ENCODE data around the gene ATP8B3. TPM values are rescaled to one million over a fixed set of nuclear protein-coding genes. Genes with fewer than 3 reads are reported as not detected.

Gene ATP8B3
- total RNA-seq, 1 donor = 0.86 TPM

DNA sequence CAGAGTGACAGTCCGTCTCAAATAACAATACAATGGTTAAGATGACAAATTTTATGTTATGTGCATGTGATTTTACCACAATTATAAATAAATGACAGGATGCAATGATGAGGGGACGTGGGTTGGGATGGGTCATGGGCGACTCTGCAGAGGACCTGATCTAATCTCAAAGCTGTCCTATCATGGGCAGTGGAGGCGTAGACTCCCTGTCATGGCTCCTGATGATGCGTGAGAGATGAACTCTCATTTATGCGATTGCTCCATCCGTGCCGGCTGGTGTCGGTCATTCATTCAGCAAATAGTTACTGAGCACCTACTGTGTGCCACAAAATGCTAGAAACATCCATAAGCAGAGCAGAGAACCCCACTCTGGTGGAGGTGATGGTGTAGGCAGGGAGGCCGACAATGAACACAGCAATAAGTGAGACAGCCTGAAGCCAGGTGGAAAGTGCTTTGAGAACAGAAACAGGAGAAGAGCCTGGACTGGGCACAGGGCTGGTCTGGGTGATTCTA lies 37.9 kb upstream of the ATP8B3 start:
- TF ChIP-seq, protein P1, sequence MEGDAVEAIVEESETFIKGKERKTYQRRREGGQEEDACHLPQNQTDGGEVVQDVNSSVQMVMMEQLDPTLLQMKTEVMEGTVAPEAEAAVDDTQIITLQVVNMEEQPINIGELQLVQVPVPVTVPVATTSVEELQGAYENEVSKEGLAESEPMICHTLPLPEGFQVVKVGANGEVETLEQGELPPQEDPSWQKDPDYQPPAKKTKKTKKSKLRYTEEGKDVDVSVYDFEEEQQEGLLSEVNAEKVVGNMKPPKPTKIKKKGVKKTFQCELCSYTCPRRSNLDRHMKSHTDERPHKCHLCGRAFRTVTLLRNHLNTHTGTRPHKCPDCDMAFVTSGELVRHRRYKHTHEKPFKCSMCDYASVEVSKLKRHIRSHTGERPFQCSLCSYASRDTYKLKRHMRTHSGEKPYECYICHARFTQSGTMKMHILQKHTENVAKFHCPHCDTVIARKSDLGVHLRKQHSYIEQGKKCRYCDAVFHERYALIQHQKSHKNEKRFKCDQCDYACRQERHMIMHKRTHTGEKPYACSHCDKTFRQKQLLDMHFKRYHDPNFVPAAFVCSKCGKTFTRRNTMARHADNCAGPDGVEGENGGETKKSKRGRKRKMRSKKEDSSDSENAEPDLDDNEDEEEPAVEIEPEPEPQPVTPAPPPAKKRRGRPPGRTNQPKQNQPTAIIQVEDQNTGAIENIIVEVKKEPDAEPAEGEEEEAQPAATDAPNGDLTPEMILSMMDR (IDR thresholded peaks at IDR 0.05; ENCODE audit: insufficient read depth, low read depth, low read length) = no peak
- H3K4me3 ChIP-seq (ENCODE audit: low read depth, low read length) = no peak overlapping the region
- DNase-seq (ENCODE audit: low read depth) = no peak

DNA sequence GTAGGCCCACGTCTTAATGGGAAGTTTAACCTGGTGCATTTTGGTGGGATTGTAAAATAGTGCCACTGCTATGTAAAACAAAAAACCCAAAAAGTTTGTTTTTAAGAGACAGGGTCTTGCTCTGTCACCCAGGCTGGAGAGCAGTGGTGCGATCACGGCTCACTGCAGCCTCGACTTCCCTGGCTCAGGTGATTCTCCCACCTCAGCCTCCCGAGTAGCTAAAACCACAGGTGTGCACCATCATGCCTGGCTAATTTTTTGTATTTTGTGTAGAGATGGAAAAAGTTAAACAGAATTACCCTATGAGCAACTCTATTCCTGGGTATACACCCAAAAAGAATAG lies 37.0 kb upstream of the ATP8B3 start:
- TF ChIP-seq, protein P1 (IDR thresholded peaks at IDR 0.05; ENCODE audit: insufficient read depth, low read depth, low read length) = no peak
- no peak overlapping the region for H3K4me3 ChIP-seq (ENCODE audit: low read depth, low read length)
- no peak for DNase-seq (ENCODE audit: low read depth)

DNA sequence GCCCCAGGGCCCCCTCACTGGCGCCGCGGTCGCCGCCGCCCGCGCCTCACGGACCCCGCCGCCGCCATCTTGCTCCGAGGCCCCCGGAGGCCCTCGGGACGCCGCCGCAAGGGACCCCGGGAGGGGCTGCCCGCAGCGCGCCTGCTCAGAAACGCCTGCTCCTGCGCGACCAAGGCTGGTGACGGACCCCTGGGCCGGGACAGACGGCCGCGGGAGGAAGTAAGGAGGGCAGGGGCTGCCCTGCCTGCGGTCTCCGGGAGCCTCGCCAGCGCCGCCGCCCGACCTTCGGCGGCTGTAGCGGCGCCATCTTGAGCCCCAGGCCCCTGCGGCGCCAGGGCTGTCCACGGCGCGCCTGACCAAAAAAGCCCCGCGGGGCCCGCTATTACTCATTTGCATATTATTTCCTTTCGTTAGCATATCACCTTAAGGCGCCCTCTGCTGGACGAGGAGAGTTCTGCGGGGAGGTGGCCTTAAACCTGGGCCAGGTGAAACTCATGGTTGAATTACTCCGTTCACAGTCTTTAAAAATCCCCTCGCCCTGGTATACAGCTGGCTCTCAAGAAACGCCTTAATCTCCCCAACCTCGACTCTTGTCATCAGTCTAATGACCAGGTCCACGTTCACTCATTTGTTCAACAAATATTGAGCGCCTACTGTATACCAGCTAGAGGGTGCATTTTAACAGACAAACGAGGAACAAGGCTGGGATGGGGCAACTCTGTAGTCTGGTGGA lies 36.5 kb upstream of the ATP8B3 start, which contains the start of gene REXO1:
REXO1 (minus strand) TSS at position 85 of the 733 bp plus-strand sequence. CDS start 125 bp downstream, outside the sequence.
- TF ChIP-seq, protein P1 (IDR thresholded peaks at IDR 0.05; ENCODE audit: insufficient read depth, low read depth, low read length) = peak; percentile 87
- H3K4me3 ChIP-seq (ENCODE audit: low read depth, low read length) = peak within 1 kb of the TSS; percentile 94

DNA sequence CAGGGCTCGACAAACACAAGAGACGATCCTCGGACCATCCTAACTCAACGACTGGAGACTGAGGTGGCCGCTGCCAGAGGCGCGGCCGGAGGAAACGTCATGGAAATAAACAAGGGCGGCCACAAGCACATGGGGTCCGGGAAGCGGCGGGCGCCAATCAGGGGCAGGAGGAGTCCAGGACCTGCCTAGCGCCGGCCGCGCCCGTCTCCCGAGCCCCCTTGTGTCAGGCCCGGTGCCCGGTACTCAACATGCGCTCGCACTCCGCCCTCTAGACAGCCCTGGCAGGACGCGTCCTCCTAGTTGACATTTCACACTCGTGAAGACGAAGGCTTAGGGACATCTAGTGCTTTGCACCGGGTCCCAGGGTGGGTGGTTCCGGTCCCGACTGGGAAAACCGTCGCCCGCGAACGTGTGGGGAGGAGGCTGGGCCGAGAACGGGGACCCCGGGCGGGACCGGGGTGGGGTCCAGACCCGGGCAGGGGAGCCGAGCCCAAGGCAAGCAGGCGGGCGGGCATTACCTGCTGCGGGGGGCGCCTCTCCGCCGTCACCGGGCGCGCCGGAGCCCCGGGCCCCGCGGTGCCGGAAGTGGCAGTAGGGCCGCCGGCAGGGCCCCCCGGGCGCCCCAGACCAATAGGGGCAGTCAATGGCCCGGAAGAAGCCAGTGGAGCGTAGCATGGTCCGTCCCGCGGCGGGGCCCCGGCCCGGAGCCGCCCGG lies 35.8 kb upstream of the ATP8B3 start:
- TF ChIP-seq, protein P1 (IDR thresholded peaks at IDR 0.05; ENCODE audit: insufficient read depth, low read depth, low read length) = no peak
- peak; percentile 77 for DNase-seq (ENCODE audit: low read depth)

More for the DNA sequence above, 36.5 kb upstream of the ATP8B3 start, which contains the start of gene REXO1:
- peak; percentile 96 for DNase-seq (ENCODE audit: low read depth)

DNA sequence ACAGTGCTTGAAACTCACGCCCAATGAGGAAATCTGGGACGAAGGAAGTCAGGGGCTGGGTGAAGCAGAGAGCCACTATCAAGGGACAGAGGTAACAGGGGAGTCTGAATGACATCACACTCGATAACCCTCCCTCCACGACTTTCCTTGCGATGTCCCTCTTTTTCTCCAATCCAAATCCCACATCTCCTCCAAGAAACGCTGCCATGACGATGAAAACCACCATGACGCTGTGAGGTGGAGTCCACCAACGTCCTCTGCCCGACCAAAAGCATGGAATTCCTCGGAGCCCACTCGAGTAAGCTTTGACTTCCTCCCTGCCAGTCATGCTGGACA lies 35.2 kb upstream of the ATP8B3 start:
- TF ChIP-seq, protein P1 (IDR thresholded peaks at IDR 0.05; ENCODE audit: insufficient read depth, low read depth, low read length) = no peak
- no peak for DNase-seq (ENCODE audit: low read depth)
- H3K4me3 ChIP-seq (ENCODE audit: low read depth, low read length) = peak overlapping the region; percentile 94

More for the DNA sequence above, 35.8 kb upstream of the ATP8B3 start:
- H3K4me3 ChIP-seq (ENCODE audit: low read depth, low read length) = peak overlapping the region; percentile 94

DNA sequence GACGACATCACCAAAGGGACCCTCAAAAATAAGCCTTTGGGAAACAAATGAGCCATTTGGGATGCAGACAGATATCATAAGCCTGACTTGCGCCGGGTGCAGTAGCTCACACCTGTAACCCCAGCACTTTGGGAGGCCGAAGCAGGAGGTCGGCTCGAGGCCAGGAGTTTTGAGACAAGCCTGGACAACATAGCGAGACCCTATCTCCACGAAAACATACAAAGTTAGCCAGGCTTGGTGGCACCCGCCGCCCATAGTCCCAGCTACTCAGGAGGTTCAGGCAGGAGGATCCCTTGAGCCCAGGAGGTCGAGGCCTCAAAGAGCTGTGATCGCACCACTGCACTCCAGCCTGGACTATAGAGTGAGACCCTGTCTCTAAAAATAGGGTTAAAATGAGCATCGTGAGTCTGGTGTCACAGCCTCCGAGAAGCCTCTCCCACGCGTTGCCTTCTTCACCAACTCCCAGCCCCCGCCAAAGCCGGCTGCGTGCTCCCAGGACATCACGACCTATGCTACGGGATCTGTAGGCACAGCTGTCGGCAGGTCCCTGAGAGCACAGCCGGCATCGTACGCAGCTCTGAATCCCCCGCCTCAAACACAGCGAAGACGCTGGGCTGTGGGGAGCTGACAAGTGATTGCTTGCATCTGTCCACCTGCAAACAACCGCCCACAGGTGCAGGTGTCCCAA lies 34.6 kb upstream of the ATP8B3 start:
- TF ChIP-seq, protein P1 (IDR thresholded peaks at IDR 0.05; ENCODE audit: insufficient read depth, low read depth, low read length) = no peak
- DNase-seq (ENCODE audit: low read depth) = no peak
- peak overlapping the region; percentile 94 for H3K4me3 ChIP-seq (ENCODE audit: low read depth, low read length)
